ENCODE measurements around the gene CHDH. TPM values are rescaled to one million over a fixed set of nuclear protein-coding genes. Genes with fewer than 3 reads are reported as not detected.
A peak's percentile ranks its signal among the peaks of the same experiment; 100 is the strongest.

The CHDH gene
- total RNA-seq, 6 experiments from 2014 or later: 25.0 to 49.1 (median 39.4) TPM

DNA sequence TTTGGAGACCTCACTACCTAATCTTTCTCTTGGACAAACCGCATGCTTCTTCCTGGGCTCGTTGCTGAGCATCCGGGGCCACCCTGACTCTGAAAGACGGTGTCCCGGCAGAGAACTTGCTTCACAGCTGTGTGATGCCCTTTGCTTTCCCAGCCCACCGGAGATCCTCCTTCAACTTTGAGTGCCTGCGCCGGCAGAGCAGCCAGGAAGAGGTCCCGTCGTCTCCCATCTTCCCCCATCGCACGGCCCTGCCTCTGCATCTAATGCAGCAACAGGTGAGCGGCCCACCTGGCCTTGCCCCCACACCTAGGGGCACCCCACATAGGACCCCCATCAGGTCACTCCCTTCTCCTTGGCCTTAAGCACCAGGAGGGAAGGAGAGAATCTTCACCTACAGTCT lies 37.7 kb downstream of the CHDH start:
- Histone ChIP-seq H3K4me3 (no peak overlapping the region), H3K27me3 (no peaks in the 10 kb centered on the region), H3K27ac (no peak overlapping the region), H3K36me3 (no peaks in the 10 kb centered on the region), H3K9me3 (no peaks in the 10 kb centered on the region), H3K4me1 (peaks cover 0 to 10% (median 0%) of the 10 kb centered on the region in 4 donors)
- DNase-seq: no peak
- no peak for ATAC-seq
- 80% methylated on average over 2 of the region's 13 CpGs for WGBS (ENCODE audit: insufficient coverage, low coverage, low lambda C conversion rate, missing lambda C conversion rate)
- TF ChIP-seq POLR2A (IDR thresholded peaks at IDR 0.05): no peak
- TF ChIP-seq, protein P1, sequence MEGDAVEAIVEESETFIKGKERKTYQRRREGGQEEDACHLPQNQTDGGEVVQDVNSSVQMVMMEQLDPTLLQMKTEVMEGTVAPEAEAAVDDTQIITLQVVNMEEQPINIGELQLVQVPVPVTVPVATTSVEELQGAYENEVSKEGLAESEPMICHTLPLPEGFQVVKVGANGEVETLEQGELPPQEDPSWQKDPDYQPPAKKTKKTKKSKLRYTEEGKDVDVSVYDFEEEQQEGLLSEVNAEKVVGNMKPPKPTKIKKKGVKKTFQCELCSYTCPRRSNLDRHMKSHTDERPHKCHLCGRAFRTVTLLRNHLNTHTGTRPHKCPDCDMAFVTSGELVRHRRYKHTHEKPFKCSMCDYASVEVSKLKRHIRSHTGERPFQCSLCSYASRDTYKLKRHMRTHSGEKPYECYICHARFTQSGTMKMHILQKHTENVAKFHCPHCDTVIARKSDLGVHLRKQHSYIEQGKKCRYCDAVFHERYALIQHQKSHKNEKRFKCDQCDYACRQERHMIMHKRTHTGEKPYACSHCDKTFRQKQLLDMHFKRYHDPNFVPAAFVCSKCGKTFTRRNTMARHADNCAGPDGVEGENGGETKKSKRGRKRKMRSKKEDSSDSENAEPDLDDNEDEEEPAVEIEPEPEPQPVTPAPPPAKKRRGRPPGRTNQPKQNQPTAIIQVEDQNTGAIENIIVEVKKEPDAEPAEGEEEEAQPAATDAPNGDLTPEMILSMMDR (IDR thresholded peaks at IDR 0.05): no peak
- intact Hi-C loops (cut with DNase I): no loop called here

GRCh38 chr3:53807117-53807810 lies 39.0 kb downstream of the CHDH start:
- no CpG with 5 or more reads among the region's 15 CpGs for WGBS (ENCODE audit: insufficient coverage, low coverage, low lambda C conversion rate, missing lambda C conversion rate)
- DNase-seq (peak in 1 of 3 donors; percentile 33), ATAC-seq (peak in 2 of 4 donors; percentile 2 to 4)
- Histone ChIP-seq H3K4me3 (no peak overlapping the region), H3K27me3 (no peaks in the 10 kb centered on the region), H3K9me3 (no peaks in the 10 kb centered on the region), H3K36me3 (no peaks in the 10 kb centered on the region), H3K4me1 (peaks cover 0 to 10% (median 0%) of the 10 kb centered on the region in 4 donors), H3K27ac (peak overlapping the region in 1 of 3 donors; percentile 57)
- TF ChIP-seq POLR2A (IDR thresholded peaks at IDR 0.05): no peak
- TF ChIP-seq, protein P1 (IDR thresholded peaks at IDR 0.05): no peak
- intact Hi-C loops (cut with DNase I): no loop called here

DNA sequence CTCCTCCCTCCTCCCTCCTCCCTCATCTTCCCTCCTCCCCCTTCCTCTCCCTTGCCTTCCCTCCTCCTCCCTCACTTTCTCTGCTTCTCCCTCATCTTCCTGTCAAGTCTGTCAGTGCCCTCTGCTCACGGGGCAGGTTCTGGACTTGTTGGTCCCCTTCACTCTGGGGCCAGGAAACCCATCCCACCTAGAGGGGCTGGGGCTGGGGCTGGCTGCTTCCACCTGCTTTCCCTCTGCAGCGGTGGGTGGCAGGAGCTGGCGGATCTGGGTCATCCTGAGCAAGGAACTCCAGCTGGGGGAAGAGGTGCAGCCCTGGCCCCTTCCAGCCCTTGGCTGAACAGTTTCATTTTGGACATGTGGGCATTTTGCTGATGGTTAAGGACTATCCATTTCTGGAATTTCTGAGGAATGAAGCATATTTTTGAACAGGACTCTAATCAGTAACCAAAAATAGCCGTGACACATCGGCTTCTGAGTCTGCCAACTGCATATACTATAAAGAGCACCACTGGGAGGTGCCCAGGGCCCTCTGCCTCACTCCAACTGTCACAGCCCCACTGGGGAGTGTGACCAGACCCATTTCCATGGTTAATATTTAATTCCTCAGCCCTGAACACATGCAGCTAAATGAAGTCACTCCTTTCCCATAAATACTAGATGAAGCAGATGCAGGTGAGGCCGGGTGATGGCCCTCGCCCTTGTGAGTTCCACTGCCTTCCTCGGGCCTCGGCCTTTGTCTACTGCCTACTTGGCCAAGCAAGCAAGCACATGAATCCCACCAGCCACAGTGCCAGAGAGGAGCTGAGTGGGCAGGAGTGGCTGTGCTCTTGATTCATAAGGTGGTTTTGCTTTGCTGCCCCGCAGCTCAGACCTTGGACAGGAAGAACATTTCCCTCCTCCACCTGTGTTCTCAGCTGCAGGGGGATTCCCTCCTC lies 39.8 kb downstream of the CHDH start:
- TF ChIP-seq, protein P1 (IDR thresholded peaks at IDR 0.05): no peak
- TF ChIP-seq POLR2A (IDR thresholded peaks at IDR 0.05): no peak
- DNase-seq (peak in 2 of 3 donors; percentile 39 to 55), ATAC-seq (peak; percentile 37 to 91 (median 56))
- WGBS (ENCODE audit: insufficient coverage, low coverage, low lambda C conversion rate, missing lambda C conversion rate): 40% methylated on average over 5 of the region's 10 CpGs
- peak overlapping the region in 1 of 3 donors; percentile 57 for H3K27ac ChIP-seq
- no peaks in the 10 kb centered on the region for H3K9me3 ChIP-seq
- no peaks in the 10 kb centered on the region for H3K27me3 ChIP-seq
- no peaks in the 10 kb centered on the region for H3K36me3 ChIP-seq
- H3K4me3 ChIP-seq: no peak overlapping the region
- intact Hi-C loops (cut with DNase I): no loop called here
- peaks cover 0 to 10% (median 0%) of the 10 kb centered on the region in 4 donors for H3K4me1 ChIP-seq

- Histone ChIP-seq H3K36me3 (no peaks in the 10 kb centered on the region), H3K4me3 (no peak overlapping the region), H3K27ac (no peak overlapping the region), H3K27me3 (no peaks in the 10 kb centered on the region), H3K9me3 (no peaks in the 10 kb centered on the region), H3K4me1 (peaks cover 0 to 10% (median 0%) of the 10 kb centered on the region in 4 donors)
- 59% methylated on average over 3 of the region's 4 CpGs for whole genome bisulfite sequencing (ENCODE audit: insufficient coverage, low coverage, low lambda C conversion rate, missing lambda C conversion rate)
- intact Hi-C loops (cut with DNase I): no loop called here
- ATAC-seq (no peak), DNase-seq (no peak)
- TF ChIP-seq POLR2A (IDR thresholded peaks at IDR 0.05): no peak
- TF ChIP-seq, protein P1 (IDR thresholded peaks at IDR 0.05): no peak
Observed at GRCh38 chr3:53805463-53806159, 40.6 kb downstream of the CHDH start.

Data from right lobe of liver (tissue), 6 donors.